Activated gamma-delta T cell treated with anti-CD3 and anti-CD28 coated beads, Interleukin-2, amount 50 U/mL, for 16 hours (primary cell): ENCODE results near the gene ARHGAP6.

Experiments
- DNase-seq: peaks from one replicate; pipeline ENCODE4 v3.0.0-alpha.2; 2020; ENCODE audit warnings: low read depth

ARHGAP6 gene

GRCh38 chrX:11464836-11465463 lies 200.8 kb downstream of the ARHGAP6 start:
- no peak for DNase-seq

GRCh38 chrX:11464380-11464779 lies 201.3 kb downstream of the ARHGAP6 start:
- no peak for DNase-seq

GRCh38 chrX:11462648-11463047 lies 203.1 kb downstream of the ARHGAP6 start:
- DNase-seq = no peak

- no peak for DNase-seq
Observed at GRCh38 chrX:11462136-11462535, 203.6 kb downstream of the ARHGAP6 start.

- no peak for DNase-seq
Observed at GRCh38 chrX:11461201-11462001, 204.3 kb downstream of the ARHGAP6 start.

- no peak for DNase-seq
Observed at GRCh38 chrX:11460347-11460746, 205.4 kb downstream of the ARHGAP6 start.

- DNase-seq = no peak
Observed at GRCh38 chrX:11458170-11458569, 207.6 kb downstream of the ARHGAP6 start.

GRCh38 chrX:11451151-11451550 lies 214.6 kb downstream of the ARHGAP6 start:
- no peak for DNase-seq

- DNase-seq = no peak
Observed at GRCh38 chrX:11450354-11450753, 215.4 kb downstream of the ARHGAP6 start.

GRCh38 chrX:11449613-11450012 lies 216.1 kb downstream of the ARHGAP6 start:
- no peak for DNase-seq

GRCh38 chrX:11447418-11447817 lies 218.3 kb downstream of the ARHGAP6 start:
- DNase-seq = no peak

GRCh38 chrX:11446949-11447348 lies 218.8 kb downstream of the ARHGAP6 start:
- no peak for DNase-seq

GRCh38 chrX:11446336-11446735 lies 219.4 kb downstream of the ARHGAP6 start:
- no peak for DNase-seq

GRCh38 chrX:11445540-11445939 lies 220.2 kb downstream of the ARHGAP6 start:
- no peak for DNase-seq

GRCh38 chrX:11444052-11444451 lies 221.7 kb downstream of the ARHGAP6 start:
- no peak for DNase-seq

GRCh38 chrX:11439846-11440245 lies 225.9 kb downstream of the ARHGAP6 start:
- DNase-seq = no peak

- DNase-seq = no peak
Observed at GRCh38 chrX:11438767-11439166, 227.0 kb downstream of the ARHGAP6 start.

GRCh38 chrX:11438380-11438723 lies 227.4 kb downstream of the ARHGAP6 start:
- DNase-seq = no peak

- no peak for DNase-seq
Observed at GRCh38 chrX:11437642-11438379, 227.9 kb downstream of the ARHGAP6 start.

GRCh38 chrX:11435568-11435967 lies 230.2 kb downstream of the ARHGAP6 start:
- no peak for DNase-seq

GRCh38 chrX:11434607-11435006 lies 231.1 kb downstream of the ARHGAP6 start:
- no peak for DNase-seq

- no peak for DNase-seq
Observed at GRCh38 chrX:11431786-11432185, 233.9 kb downstream of the ARHGAP6 start.

- no peak for DNase-seq
Observed at GRCh38 chrX:11430271-11430670, 235.4 kb downstream of the ARHGAP6 start.
